Caco-2 (cell line): ENCODE results near the gene TSTD2. TPM values are rescaled to one million over a fixed set of nuclear protein-coding genes. Genes with fewer than 3 reads are reported as not detected.
"Not testable (repeated sequence)": the region's sequence is repeated elsewhere in the genome, so short reads cannot be mapped to it uniquely, and the experiment has no call there.

Source experiments
- BruUV-seq: library from RNA; stranded (reverse); fragments of 400-500 nt; replicated peaks from 2 replicates; lab custom pipeline; 2021; lab: Mats Ljungman, UMichigan
- CTCF ChIA-PET: fragments of 300-600 bp; sonication (Branson Sonifier 250); formaldehyde crosslinking; loops from one replicate; lab custom pipeline; 2022; ENCODE audit warnings: antibody characterized with exemption; lab: Charles Lee
- POLR2A ChIA-PET: fragments of 300-600 bp; sonication (Branson Sonifier 250); formaldehyde crosslinking; loops from one replicate; lab custom pipeline; 2022; ENCODE audit warnings: antibody characterized with exemption; lab: Charles Lee
- DNase-seq, 2 experiments: peaks; one replicate each; pipeline versions ENCODE4 v3.0.0 to v3.0.0-alpha.2; 2020 to 2022
- H3K27me3 ChIP-seq: replicated peaks from 2 replicates; pipeline ENCODE4 v1.6.0; 2011; ENCODE audit warnings: low read length; ENCODE audit not compliant: control insufficient read depth, insufficient read depth
- H3K36me3 ChIP-seq: 2 replicates; pipeline ENCODE4 v1.5.1; 2011; ENCODE audit warnings: low read length; ENCODE audit not compliant: control insufficient read depth, insufficient read depth
- H3K4me1 ChIP-seq: fragments of 250-450 bp; sonication (Bioruptor Pico); 2 replicates; pipeline ENCODE4 v1.5.1; 2020; ENCODE audit warnings: mild to moderate bottlenecking
- H3K4me3 ChIP-seq: 2 replicates; pipeline ENCODE4 v1.5.1; 2011; ENCODE audit warnings: low read depth, mild to moderate bottlenecking, control low read depth, low read length
- H3K9me3 ChIP-seq: fragments of 250-450 bp; sonication (Bioruptor Pico); 2 replicates; pipeline ENCODE4 v1.5.1; 2020; ENCODE audit warnings: mild to moderate bottlenecking, moderate library complexity
- H3K27ac Mint-ChIP-seq: one replicate; pipeline ENCODE4 v1.8.0; 2022; ENCODE audit warnings: mixed read lengths; ENCODE audit not compliant: unreplicated experiment
- H3K27me3 Mint-ChIP-seq: one replicate; pipeline ENCODE4 v1.8.0; 2022; ENCODE audit warnings: mixed read lengths; ENCODE audit not compliant: insufficient read depth, unreplicated experiment
- H3K36me3 Mint-ChIP-seq: one replicate; pipeline ENCODE4 v1.8.0; 2022; ENCODE audit warnings: mild to moderate bottlenecking, mixed read lengths; ENCODE audit not compliant: insufficient read depth, unreplicated experiment
- H3K4me1 Mint-ChIP-seq: one replicate; pipeline ENCODE4 v1.8.0; 2022; ENCODE audit warnings: low read depth, mixed read lengths; ENCODE audit not compliant: unreplicated experiment
- H3K4me3 Mint-ChIP-seq: one replicate; pipeline ENCODE4 v1.8.0; 2022; ENCODE audit warnings: mild to moderate bottlenecking, moderate library complexity, mixed read lengths; ENCODE audit not compliant: unreplicated experiment
- H3K9me3 Mint-ChIP-seq: one replicate; pipeline ENCODE4 v1.8.0; 2022; ENCODE audit warnings: mixed read lengths; ENCODE audit not compliant: unreplicated experiment
- intact Hi-C: fragments of 100-400 bp; cut with micrococcal nuclease; formaldehyde crosslinking; loops from one replicate; pipeline ENCODE4 v1.10.0; 2022; ENCODE audit not compliant: unreplicated experiment
- total RNA-seq: library from RNA; stranded (reverse); gene quantifications from 2 replicates; pipeline ENCODE4 v1.2.3, GENCODE V29; 2022
- TF ChIP-seq, protein P1 (sequence below), 2 experiments: fragments of 200-600 bp in 1 of 2; IDR thresholded peaks; 1 replicate in 1 of 2; 2 replicates in 1 of 2; pipeline versions ENCODE4 v1.5.1 to v1.8.0; 2011 to 2022; ENCODE audit warnings: antibody characterized with exemption in 1 of 2, control low read depth in 1 of 2, inconsistent platforms in 1 of 2, low read depth in 1 of 2, low read length in 1 of 2, mild to moderate bottlenecking in 1 of 2, moderate library complexity in 1 of 2; ENCODE audit not compliant: insufficient read depth in 1 of 2, severe bottlenecking in 1 of 2, unreplicated experiment in 1 of 2

Gene TSTD2
- total RNA-seq, 1 experiment from 2014 or later, result 20.7 TPM

- CTCF ChIA-PET, result no interaction called here
- H3K4me3 ChIP-seq, result no peak overlapping the region
- no peak for DNase-seq
- no peaks in the 10 kb centered on the region; the same call in 1 of the 2 replicates for H3K9me3 ChIP-seq
- H3K4me1 ChIP-seq, result 0 out of 2 replicates have a peak, but pooled peaks cover 5% of the 10 kb centered on the region
- Mint-ChIP-seq H3K4me1 (peaks cover 6% of the 10 kb centered on the region), H3K27ac (no peak overlapping the region), H3K27me3 (no peaks in the 10 kb centered on the region), H3K9me3 (peaks cover 10% of the 10 kb centered on the region), H3K36me3 (no peaks in the 10 kb centered on the region), H3K4me3 (no peak overlapping the region)
- no TSS peak for BruUV-seq
- POLR2A ChIA-PET, result no interaction called here
- TF ChIP-seq, protein P1, sequence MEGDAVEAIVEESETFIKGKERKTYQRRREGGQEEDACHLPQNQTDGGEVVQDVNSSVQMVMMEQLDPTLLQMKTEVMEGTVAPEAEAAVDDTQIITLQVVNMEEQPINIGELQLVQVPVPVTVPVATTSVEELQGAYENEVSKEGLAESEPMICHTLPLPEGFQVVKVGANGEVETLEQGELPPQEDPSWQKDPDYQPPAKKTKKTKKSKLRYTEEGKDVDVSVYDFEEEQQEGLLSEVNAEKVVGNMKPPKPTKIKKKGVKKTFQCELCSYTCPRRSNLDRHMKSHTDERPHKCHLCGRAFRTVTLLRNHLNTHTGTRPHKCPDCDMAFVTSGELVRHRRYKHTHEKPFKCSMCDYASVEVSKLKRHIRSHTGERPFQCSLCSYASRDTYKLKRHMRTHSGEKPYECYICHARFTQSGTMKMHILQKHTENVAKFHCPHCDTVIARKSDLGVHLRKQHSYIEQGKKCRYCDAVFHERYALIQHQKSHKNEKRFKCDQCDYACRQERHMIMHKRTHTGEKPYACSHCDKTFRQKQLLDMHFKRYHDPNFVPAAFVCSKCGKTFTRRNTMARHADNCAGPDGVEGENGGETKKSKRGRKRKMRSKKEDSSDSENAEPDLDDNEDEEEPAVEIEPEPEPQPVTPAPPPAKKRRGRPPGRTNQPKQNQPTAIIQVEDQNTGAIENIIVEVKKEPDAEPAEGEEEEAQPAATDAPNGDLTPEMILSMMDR (IDR thresholded peaks at IDR 0.05; ENCODE audit: insufficient read depth in 1 of 2, low read depth in 1 of 2, low read length in 1 of 2, severe bottlenecking in 1 of 2, unreplicated experiment in 1 of 2), result no peak
- intact Hi-C loops, result loop anchor here (10.0 kb wide), 1 partner anchor 87 kb away; the partner anchor contains the start of gene TMOD1
- no peaks in the 10 kb centered on the region for H3K27me3 ChIP-seq
- H3K36me3 ChIP-seq, result no peaks in the 10 kb centered on the region
Observed at GRCh38 chr9:97591535-97591934, 41.6 kb downstream of the TSTD2 start.

DNA sequence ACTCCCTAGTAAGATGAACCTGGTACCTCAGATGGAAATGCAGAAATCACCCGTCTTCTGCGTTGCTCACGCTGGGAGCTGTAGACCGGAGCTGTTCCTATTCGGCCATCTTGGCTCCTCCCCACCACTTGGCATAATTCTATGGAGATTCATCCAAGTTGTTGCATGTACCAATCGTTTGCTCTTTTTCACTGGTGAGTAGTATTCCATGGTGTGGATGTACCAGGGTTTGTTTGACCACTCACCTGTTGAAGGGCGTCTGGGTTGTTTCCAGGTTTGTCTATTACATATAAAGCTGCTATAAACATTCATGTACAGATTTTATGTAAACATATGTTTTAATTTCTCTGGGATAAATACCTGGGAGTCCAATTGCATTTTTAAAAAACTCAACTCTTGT is 46.3 kb downstream of the TSTD2 start:
- H3K4me3 ChIP-seq, result peak overlapping the region; percentile 33
- H3K4me1 ChIP-seq, intact Hi-C loops, H3K36me3 Mint-ChIP-seq, BruUV-seq, H3K36me3 ChIP-seq, H3K4me1 Mint-ChIP-seq, H3K27me3 ChIP-seq, H3K27me3 Mint-ChIP-seq, H3K9me3 ChIP-seq, CTCF ChIA-PET, POLR2A ChIA-PET, H3K27ac Mint-ChIP-seq: not testable (repeated sequence)
- Mint-ChIP-seq H3K9me3 (peaks cover 10% of the 10 kb centered on the region), H3K4me3 (peak overlapping the region; percentile 75)
- peak in 1 of 2 experiments; percentile 38 for DNase-seq

- CTCF ChIA-PET, H3K9me3 ChIP-seq, H3K4me3 ChIP-seq, POLR2A ChIA-PET, H3K4me1 ChIP-seq, H3K4me1 Mint-ChIP-seq, DNase-seq, H3K27ac Mint-ChIP-seq, intact Hi-C loops, H3K27me3 ChIP-seq, H3K4me3 Mint-ChIP-seq, H3K36me3 Mint-ChIP-seq, BruUV-seq, H3K36me3 ChIP-seq, H3K27me3 Mint-ChIP-seq: not testable (repeated sequence)
- peaks cover 10% of the 10 kb centered on the region for H3K9me3 Mint-ChIP-seq
Observed at GRCh38 chr9:97584778-97585177, 48.4 kb downstream of the TSTD2 start.

- BruUV-seq, H3K36me3 Mint-ChIP-seq, intact Hi-C loops, H3K27ac Mint-ChIP-seq, CTCF ChIA-PET, POLR2A ChIA-PET, H3K27me3 Mint-ChIP-seq, H3K4me1 ChIP-seq, H3K4me3 ChIP-seq, H3K27me3 ChIP-seq, H3K36me3 ChIP-seq, H3K9me3 Mint-ChIP-seq, H3K4me1 Mint-ChIP-seq, DNase-seq, H3K4me3 Mint-ChIP-seq, H3K9me3 ChIP-seq: not testable (repeated sequence)
Observed at GRCh38 chr9:97581590-97581989, 51.6 kb downstream of the TSTD2 start.
